Measurements from ENCODE around the gene EPB41L3.

DNA sequence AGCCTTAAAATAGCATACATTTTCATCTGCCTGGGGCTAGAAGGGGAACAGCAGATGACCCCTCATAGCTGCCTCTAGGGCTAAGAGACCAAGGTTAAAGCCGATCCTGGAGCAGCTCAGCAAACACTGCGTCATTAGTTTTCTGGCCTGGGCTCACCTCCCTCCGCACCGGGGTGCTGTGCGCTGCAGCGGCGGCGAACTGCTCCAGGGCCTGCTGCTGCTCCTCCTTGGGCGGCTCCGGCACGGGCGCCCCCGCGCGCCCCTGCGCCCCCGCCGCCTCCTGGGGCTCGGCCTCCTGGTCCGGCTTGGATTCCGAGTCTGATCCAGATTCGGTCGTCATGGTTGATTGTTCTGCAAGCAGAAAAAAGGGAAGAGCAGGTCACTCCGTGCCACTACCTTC lies 55.0 kb downstream of the EPB41L3 start:
- no peak for TF ChIP-seq POLR2AphosphoS5 (IDR thresholded peaks at IDR 0.05; ENCODE audit: low read depth, low read length)
- TF ChIP-seq, protein P1, sequence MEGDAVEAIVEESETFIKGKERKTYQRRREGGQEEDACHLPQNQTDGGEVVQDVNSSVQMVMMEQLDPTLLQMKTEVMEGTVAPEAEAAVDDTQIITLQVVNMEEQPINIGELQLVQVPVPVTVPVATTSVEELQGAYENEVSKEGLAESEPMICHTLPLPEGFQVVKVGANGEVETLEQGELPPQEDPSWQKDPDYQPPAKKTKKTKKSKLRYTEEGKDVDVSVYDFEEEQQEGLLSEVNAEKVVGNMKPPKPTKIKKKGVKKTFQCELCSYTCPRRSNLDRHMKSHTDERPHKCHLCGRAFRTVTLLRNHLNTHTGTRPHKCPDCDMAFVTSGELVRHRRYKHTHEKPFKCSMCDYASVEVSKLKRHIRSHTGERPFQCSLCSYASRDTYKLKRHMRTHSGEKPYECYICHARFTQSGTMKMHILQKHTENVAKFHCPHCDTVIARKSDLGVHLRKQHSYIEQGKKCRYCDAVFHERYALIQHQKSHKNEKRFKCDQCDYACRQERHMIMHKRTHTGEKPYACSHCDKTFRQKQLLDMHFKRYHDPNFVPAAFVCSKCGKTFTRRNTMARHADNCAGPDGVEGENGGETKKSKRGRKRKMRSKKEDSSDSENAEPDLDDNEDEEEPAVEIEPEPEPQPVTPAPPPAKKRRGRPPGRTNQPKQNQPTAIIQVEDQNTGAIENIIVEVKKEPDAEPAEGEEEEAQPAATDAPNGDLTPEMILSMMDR (IDR thresholded peaks at IDR 0.05): no peak
